Neural crest cell (in vitro differentiated cells): ENCODE measurements around the gene RNASE11. TPM values are rescaled to one million over a fixed set of nuclear protein-coding genes. Genes with fewer than 3 reads are reported as not detected.
"Not testable (repeated sequence)": the region's sequence is repeated elsewhere in the genome, so short reads cannot be mapped to it uniquely, and the experiment has no call there.

Source experiments
- DNase-seq: peaks from one replicate; pipeline ENCODE4 v3.0.0; 2021; ENCODE audit warnings: low read depth, mixed read lengths, low spot score
- H3K27ac Mint-ChIP-seq: one replicate; pipeline ENCODE4 v1.8.0; 2021; ENCODE audit warnings: mild to moderate bottlenecking, mixed read lengths; ENCODE audit not compliant: unreplicated experiment
- H3K27me3 Mint-ChIP-seq: 2 replicates; pipeline ENCODE4 v1.8.0; 2021; ENCODE audit warnings: low read depth, mild to moderate bottlenecking, mixed read lengths
- H3K36me3 Mint-ChIP-seq: 2 replicates; pipeline ENCODE4 v1.8.0; 2021; ENCODE audit warnings: low read depth, mild to moderate bottlenecking, mixed read lengths
- H3K4me1 Mint-ChIP-seq: 2 replicates; pipeline ENCODE4 v1.8.0; 2021; ENCODE audit warnings: mixed read lengths
- H3K4me3 Mint-ChIP-seq: one replicate; pipeline ENCODE4 v1.8.0; 2021; ENCODE audit warnings: mild to moderate bottlenecking, mixed read lengths
- H3K9me3 Mint-ChIP-seq: 2 replicates; pipeline ENCODE4 v1.8.0; 2021; ENCODE audit warnings: mixed read lengths
- CTCF ChIP-seq: fragments of 200-600 bp; sonication (generic); conservative IDR thresholded peaks from 2 replicates; pipeline ENCODE4 v1.5.0; 2021; ENCODE audit warnings: antibody characterized with exemption, mild to moderate bottlenecking
- total RNA-seq: library from RNA; stranded (reverse); gene quantifications from 2 replicates; pipeline ENCODE4 v1.2.1, GENCODE V29; 2021

Gene RNASE11
- total RNA-seq, 1 donor from 2014 or later: not detected

GRCh38 chr14:20597108-20597507 is 9.3 kb upstream of the RNASE11 start:
- DNase-seq: no peak
- Mint-ChIP-seq H3K9me3 (no peaks in the 10 kb centered on the region), H3K4me3 (no peak overlapping the region), H3K4me1 (no peaks in the 10 kb centered on the region), H3K27me3 (peaks cover 5% of the 10 kb centered on the region), H3K27ac (no peak overlapping the region), H3K36me3 (no peaks in the 10 kb centered on the region)
- no peak for TF ChIP-seq CTCF

- not testable (repeated sequence) for H3K9me3 Mint-ChIP-seq, DNase-seq, H3K4me1 Mint-ChIP-seq, H3K36me3 Mint-ChIP-seq, H3K27ac Mint-ChIP-seq, H3K4me3 Mint-ChIP-seq
- H3K27me3 Mint-ChIP-seq: peaks cover 17% of the 10 kb centered on the region
Observed at GRCh38 chr14:20595726-20596125, 7.9 kb upstream of the RNASE11 start.

- no peak overlapping the region for H3K4me3 Mint-ChIP-seq
Observed at GRCh38 chr14:20592574-20592973, 4.8 kb upstream of the RNASE11 start.

GRCh38 chr14:20591235-20591634 is 3.4 kb upstream of the RNASE11 start, which contains the start of gene RNASE12:
RNASE12 (minus strand) TSS chr14:20591376; CDS start chr14:20590723, 653 bp downstream.
- H3K36me3 Mint-ChIP-seq: no peaks in the 10 kb centered on the region
- no peak within 1 kb of the TSS for H3K27ac Mint-ChIP-seq
- no peaks in the 10 kb centered on the region for H3K9me3 Mint-ChIP-seq
- no peak for DNase-seq
- H3K4me1 Mint-ChIP-seq: no peaks in the 10 kb centered on the region
- peaks cover 24% of the 10 kb centered on the region for H3K27me3 Mint-ChIP-seq
- no peak within 1 kb of the TSS for H3K4me3 Mint-ChIP-seq
- no peak for TF ChIP-seq CTCF

More at GRCh38 chr14:20592574-20592973, 4.8 kb upstream of the RNASE11 start:
- Mint-ChIP-seq H3K27ac (no peak overlapping the region), H3K27me3 (peaks cover 22% of the 10 kb centered on the region), H3K4me1 (no peaks in the 10 kb centered on the region), H3K9me3 (no peaks in the 10 kb centered on the region), H3K36me3 (no peaks in the 10 kb centered on the region)
- DNase-seq: no peak
- no peak for TF ChIP-seq CTCF

- Mint-ChIP-seq H3K4me1 (peaks cover 13% of the 10 kb centered on the region), H3K9me3 (no peaks in the 10 kb centered on the region), H3K4me3 (no peak overlapping the region), H3K27ac (no peak overlapping the region), H3K36me3 (no peaks in the 10 kb centered on the region), H3K27me3 (peaks cover 17% of the 10 kb centered on the region)
- TF ChIP-seq CTCF: no peak
- no peak for DNase-seq
Observed at GRCh38 chr14:20583908-20584307, 3.9 kb downstream of the RNASE11 start.

- no peak overlapping the region for H3K4me3 Mint-ChIP-seq
- H3K27me3 Mint-ChIP-seq: peaks cover 17% of the 10 kb centered on the region
- H3K27ac Mint-ChIP-seq: no peak overlapping the region
- no peak for DNase-seq
- peaks cover 13% of the 10 kb centered on the region for H3K4me1 Mint-ChIP-seq
- no peaks in the 10 kb centered on the region for H3K9me3 Mint-ChIP-seq
- H3K36me3 Mint-ChIP-seq: no peaks in the 10 kb centered on the region
- TF ChIP-seq CTCF: no peak
Observed at GRCh38 chr14:20583142-20583541, 4.7 kb downstream of the RNASE11 start.
